ENCODE results near the gene IL11.

DNA sequence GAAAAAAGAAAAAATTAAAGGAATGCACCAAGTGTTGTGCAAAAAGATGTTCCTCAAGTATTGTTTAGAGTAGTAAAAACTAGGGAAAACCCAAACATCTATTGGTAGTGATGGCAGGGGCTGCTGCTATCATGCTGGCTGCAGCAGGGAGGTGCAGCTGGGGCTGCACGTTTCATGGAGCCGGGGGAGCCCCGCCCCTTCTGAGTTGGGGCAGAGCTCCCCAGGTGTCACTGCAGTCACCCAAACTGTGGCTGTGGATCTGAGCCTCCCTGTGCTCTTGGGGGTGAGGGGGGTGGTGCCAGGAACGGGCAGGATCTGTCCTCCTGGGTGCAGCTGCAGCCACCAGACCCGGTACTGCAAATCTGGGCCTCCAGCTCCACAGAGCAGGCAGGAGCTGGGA is 48.8 kb upstream of the IL11 start:
- TF ChIP-seq ZNF396 (CRISPR knock-in tag; IDR thresholded peaks at IDR 0.05; ENCODE audit: borderline replicate concordance) (no peak), ZNF423 (CRISPR knock-in tag; IDR thresholded peaks at IDR 0.05) (no peak), CBFB (CRISPR knock-in tag; IDR thresholded peaks at IDR 0.05; ENCODE audit: low read depth) (no peak), CREB1 (CRISPR knock-in tag; IDR thresholded peaks at IDR 0.05) (no peak), JUN (CRISPR knock-in tag; IDR thresholded peaks at IDR 0.05) (no peak), FOXJ3 (CRISPR knock-in tag; IDR thresholded peaks at IDR 0.05; ENCODE audit: borderline replicate concordance) (no peak), CREM (CRISPR knock-in tag; IDR thresholded peaks at IDR 0.05) (no peak), IRF2 (CRISPR knock-in tag; IDR thresholded peaks at IDR 0.05; ENCODE audit: borderline replicate concordance, low read depth) (no peak)
- TF ChIP-seq, protein P1, sequence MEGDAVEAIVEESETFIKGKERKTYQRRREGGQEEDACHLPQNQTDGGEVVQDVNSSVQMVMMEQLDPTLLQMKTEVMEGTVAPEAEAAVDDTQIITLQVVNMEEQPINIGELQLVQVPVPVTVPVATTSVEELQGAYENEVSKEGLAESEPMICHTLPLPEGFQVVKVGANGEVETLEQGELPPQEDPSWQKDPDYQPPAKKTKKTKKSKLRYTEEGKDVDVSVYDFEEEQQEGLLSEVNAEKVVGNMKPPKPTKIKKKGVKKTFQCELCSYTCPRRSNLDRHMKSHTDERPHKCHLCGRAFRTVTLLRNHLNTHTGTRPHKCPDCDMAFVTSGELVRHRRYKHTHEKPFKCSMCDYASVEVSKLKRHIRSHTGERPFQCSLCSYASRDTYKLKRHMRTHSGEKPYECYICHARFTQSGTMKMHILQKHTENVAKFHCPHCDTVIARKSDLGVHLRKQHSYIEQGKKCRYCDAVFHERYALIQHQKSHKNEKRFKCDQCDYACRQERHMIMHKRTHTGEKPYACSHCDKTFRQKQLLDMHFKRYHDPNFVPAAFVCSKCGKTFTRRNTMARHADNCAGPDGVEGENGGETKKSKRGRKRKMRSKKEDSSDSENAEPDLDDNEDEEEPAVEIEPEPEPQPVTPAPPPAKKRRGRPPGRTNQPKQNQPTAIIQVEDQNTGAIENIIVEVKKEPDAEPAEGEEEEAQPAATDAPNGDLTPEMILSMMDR (IDR thresholded peaks at IDR 0.05) = no peak
- TF ChIP-seq, protein P2, sequence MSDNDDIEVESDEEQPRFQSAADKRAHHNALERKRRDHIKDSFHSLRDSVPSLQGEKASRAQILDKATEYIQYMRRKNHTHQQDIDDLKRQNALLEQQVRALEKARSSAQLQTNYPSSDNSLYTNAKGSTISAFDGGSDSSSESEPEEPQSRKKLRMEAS (CRISPR knock-in tag; IDR thresholded peaks at IDR 0.05) = no peak
- TF ChIP-seq, protein P3, sequence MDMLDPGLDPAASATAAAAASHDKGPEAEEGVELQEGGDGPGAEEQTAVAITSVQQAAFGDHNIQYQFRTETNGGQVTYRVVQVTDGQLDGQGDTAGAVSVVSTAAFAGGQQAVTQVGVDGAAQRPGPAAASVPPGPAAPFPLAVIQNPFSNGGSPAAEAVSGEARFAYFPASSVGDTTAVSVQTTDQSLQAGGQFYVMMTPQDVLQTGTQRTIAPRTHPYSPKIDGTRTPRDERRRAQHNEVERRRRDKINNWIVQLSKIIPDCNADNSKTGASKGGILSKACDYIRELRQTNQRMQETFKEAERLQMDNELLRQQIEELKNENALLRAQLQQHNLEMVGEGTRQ (CRISPR knock-in tag; IDR thresholded peaks at IDR 0.05) = no peak
- TF ChIP-seq, protein P4, sequence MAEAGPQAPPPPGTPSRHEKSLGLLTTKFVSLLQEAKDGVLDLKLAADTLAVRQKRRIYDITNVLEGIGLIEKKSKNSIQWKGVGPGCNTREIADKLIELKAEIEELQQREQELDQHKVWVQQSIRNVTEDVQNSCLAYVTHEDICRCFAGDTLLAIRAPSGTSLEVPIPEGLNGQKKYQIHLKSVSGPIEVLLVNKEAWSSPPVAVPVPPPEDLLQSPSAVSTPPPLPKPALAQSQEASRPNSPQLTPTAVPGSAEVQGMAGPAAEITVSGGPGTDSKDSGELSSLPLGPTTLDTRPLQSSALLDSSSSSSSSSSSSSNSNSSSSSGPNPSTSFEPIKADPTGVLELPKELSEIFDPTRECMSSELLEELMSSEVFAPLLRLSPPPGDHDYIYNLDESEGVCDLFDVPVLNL (CRISPR knock-in tag; IDR thresholded peaks at IDR 0.05; ENCODE audit: borderline replicate concordance, low read depth) = no peak

All from WTC11 (cell line).